Measurements from ENCODE around the gene MRPL36.

MRPL36 gene

DNA sequence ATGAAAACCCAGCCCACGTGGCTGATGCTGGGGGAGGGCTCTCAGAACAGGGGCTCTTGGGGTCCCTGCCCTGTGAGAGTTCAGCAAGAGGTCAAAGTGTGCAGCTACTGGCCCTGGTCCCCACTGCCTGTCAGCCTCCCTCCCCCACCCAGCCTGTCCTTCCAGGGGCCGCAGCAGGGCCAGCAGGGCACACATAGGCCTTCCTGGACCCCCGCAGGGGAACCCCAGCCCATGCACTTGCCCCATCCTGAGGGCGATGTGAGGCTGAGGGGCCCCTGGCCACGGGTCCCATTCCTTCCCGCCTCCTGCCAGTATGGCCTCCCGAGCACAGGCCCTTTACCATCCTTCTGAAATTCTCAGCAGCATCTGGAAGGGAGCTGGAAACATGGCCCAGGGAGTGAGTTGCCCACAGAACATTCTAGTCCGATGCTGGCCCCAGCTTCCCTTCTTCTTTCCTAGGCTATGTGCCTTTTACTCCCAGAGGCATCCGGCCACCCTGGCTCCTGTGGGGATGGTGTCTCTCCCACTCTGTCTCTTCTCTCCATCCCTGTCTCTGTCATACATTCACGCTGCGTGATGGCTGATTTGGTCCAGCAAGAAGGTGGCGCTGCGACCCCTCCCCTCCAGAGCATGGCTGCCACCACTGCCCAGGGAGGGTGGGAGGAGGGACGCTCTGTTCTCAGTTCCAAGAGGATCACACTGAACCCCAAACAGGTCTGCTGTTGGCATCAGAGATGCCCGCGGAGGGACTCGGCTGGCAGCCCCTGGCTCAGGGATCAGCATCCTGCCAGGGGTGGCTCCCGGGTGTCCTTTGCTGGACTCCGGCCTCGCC lies 19.6 kb downstream of the MRPL36 start:
- no peak for DNase-seq

DNA sequence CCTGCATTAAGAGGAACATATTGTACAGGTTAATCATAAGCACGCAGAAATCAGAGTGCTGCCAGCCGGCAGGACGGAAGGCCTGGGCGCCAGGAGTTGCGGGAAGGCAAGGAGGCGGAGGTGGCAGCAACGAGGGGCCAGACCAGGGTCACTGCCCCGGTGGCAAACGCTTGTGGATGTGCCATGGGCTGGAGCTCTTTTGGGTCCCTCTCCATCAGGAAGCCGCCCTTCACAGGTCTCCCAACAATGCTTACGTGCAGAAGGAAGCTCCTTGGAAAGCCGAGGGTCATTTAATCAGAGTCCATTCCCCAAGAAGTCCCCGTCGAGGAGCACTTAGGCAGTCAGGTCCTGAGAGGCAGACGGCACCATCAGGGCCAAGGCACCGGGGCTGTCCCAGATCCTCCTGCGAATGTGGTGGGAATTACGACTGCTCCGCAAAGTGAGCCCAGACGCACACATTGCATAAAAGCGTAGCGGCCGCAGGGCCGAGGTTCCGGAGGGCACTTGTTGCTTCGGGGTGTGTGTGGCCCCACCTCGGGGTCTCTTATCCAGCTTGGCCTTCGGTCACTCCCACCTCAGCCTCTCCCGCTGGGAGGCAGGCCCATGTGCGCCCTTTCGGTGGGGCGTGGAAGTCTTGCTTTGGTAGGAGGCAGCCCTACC lies 20.5 kb downstream of the MRPL36 start:
- no peak for DNase-seq

DNA sequence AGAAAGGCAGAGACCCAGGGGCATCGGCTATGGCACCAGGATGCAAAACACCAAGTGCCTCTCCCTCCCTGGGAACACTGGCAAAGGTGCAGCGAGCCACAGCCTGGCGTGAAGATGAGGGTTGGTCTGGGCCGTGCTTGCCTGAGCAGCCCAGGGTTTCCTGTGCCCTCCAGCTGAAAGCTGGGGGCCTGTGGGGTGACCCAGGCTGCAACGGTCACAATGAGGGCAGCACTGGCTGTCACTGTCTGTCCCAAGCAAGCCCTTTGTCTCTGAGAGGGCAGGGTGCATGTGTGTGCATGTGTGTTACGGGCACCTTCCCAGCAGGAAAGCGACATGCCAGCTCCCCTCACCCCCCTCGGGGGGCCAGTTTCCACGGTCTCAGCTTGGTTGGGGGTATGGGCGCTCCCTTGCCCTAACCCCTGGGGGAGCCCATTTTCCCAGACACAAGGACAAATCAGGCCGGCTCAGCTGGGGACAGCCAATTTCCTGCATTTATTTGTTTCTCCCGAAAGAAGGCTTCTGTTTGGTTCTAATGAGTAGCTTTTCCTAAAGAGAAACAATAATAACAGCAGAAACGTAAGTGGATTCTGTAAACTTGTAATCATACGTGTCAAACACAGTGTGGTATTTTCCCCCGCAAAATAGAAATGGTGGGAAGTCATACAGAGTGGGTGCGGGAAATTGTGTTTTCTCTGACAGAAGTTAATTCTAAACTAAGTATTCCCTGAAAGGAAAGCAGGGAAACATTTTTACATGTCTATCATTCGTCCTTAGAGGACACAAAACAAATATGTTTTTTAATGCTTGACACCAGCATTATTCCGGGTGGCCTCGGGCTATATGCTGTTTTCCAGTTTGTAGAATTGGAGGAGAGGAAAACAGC lies 21.3 kb downstream of the MRPL36 start:
- DNase-seq: no peak

GRCh38 chr5:1777281-1778137 lies 22.1 kb downstream of the MRPL36 start:
- no peak for DNase-seq

GRCh38 chr5:1776831-1777230 lies 22.8 kb downstream of the MRPL36 start:
- no peak for DNase-seq

DNA sequence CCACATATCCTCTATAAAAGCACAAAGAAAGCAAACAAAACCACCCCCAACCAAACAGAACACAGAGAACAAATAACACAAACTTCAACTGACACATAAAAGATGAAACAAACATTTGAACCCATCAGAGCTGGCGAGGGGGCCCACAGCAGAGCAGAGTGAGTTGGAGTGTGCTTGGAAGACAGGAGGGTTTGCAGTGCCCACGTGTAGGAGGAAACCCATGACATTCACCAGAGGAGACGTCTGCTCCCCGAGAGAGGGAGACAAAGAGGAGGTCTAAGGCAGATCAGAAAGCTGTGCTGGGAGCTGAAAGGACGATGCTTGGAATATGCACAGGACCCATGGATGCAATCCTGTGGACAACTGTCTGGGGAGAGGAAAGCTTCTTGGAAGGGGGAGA lies 27.0 kb downstream of the MRPL36 start:
- DNase-seq: no peak

GRCh38 chr5:1771149-1772065 lies 28.2 kb downstream of the MRPL36 start:
- no peak for DNase-seq

DNA sequence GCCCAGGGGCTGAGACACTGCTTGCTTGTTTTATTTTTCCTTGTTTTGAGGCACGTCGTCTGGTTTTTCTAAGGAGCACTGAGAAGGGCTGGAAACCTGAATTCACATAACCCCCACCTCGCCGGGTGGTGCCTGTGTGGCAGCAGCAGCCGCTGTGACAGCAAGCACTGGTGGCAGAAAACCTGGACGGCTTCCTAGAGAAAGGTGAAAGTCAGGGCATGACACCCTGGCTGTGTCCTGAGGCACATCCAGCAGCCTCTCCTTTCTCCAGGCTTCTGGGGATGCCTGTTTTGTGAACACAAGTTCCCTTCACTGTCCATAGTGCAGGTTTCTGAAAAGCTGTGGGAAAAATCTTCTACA lies 29.2 kb downstream of the MRPL36 start:
- DNase-seq: no peak

- DNase-seq: no peak
Measured at GRCh38 chr5:1769752-1770442, 29.7 kb downstream of the MRPL36 start.

DNA sequence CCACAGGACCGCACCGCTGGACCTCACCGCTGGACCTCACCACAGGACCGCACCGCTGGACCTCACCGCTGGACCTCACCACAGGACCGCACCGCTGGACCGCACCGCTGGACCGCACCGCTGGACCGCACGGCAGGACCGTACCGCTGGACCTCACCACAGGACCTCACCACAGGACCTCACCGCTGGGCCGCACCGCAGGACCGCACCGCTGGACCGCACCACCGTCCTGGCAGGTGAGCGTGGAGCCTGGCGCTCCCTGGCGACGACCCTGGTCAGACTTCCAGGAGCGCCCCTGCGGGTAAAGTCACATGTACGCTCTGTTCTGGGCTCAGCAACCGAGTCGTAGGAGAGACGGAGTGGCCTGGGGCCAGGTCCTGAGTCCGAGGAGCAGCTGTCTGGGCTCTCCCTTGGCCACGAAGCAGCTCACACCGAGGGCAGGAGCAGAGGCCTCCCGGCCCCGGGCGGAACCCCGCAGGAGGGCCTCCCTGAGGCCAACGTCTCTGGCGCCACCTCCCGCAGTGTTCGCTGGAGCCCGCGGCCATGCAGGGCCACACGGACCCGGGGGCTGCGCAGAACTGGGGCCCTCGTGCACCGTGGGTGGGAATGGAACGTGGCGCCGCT lies 30.5 kb downstream of the MRPL36 start:
- no peak for DNase-seq

DNA sequence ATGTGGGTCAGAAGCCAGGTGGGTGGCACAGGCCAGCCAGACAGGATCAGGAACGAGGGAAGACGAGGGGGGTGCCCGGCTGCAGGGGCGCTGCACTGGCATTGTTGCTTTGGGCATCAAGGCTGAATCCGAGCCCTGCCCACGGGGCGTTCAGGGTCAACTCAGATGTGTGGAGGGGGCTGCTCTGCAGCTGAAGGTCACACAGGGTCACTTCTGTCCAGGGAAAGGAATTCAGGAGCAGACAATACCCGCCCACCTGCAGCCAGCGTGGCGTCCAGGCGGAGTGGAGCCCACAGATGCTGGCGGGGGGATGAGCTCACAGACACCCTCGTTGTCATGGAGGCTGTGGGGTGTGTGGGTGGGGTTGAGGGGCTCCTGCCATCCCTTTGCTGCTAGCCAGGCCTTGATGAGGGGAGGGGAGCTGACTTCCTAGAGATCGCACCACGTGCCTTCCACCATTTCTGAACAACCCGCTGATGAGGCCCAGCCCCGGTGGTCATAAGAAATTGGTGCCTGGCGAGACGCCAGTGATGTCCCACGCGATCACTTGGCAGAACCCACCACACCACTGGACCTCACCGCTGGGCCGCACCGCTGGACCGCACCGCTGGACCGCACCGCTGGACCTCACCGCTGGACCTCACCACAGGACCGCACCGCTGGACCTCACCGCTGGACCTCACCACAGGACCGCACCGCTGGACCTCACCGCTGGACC lies 31.2 kb downstream of the MRPL36 start:
- no peak for DNase-seq

DNA sequence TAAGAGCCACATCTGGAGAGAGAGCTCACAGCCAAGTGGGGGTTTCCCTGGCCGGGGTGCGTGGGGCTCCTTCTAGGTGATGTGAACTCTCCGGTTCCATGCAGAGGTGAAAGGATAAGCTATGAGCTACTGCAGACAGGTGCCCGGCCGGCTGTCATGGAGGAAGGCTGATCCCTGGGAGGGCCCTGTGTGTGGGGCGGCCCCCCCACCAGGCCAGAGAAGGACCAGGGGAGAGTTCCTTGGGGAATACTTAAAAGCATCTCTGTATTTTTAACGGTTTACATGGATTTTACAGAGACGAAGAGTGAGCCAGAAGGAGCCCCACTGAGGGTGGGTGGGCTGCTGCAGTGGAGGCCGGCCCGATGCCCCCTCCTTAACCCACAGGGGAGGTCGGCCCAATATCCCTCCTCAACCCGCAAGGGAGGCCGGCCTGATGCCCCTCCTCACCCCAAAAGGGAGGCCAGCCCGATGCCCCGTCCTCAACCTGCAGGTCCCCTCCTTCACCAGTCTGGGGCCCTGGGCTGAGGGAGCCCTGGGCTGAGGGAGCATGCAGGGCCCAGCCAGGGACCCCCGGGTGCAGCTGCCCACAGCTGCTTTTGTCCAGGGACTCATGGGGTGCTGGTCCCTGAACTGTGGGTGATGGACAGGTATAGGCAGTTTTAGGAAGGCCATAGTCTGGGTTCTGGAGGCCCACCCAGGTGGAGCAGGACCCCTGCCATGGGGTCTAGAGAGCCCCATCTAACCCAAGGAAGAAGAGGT lies 31.9 kb downstream of the MRPL36 start:
- no peak for DNase-seq

DNA sequence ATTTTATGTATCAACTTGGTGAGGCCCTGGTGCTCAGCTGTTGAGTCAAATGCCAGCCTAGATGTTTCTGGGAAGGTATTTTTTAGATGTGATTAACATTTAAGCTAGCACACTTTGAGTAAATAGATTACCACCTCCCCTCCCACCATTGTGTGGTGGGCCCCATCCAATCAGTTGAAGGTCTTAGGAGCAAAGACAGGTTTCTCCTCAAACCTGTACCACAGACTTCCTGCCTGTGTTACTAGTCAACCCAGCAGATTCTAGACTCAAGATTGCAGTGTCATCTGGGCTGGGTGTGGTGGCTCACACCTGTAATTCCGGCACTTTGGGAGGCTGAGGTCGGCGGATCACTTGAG lies 33.8 kb downstream of the MRPL36 start:
- DNase-seq: no peak

DNA sequence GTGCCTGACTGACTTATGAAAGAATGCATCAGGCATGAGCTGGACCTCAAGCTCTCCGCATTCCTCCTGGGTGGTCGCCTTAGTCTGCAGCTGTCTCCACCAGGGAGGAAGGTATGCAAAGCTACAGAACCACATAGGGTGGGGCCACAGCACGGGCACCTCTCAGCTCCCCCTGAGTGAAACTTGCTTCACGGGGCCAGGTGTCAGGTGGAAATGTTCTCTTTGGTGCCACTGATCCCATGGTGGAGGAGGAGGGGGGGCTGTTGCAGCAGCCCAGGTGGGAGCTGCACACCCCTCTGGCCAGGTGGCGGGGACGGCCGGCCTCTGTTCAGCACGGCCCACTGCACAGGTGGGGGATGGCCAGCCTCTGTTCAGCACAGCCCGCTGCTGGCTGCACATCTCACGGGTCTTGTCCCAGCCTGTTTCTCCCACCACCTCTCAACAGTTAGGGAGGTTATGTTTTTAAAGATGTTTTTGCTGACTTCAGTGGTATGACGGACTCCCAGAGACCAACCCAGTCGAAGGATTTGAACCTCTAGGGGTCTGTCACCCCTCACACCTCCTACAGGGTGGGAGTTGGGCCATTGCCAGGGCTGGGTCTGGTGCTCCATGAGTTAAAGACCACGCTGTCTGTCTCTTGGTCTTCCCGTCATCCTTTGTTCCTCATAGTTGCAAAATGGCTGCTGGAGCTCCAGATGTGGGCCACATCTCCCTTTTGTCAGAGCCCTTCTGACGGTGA lies 34.3 kb downstream of the MRPL36 start:
- no peak for DNase-seq

- no peak for DNase-seq
Measured at GRCh38 chr5:1764606-1764960, 35.1 kb downstream of the MRPL36 start.

- DNase-seq: no peak
Measured at GRCh38 chr5:1763960-1764605, 35.6 kb downstream of the MRPL36 start.

DNA sequence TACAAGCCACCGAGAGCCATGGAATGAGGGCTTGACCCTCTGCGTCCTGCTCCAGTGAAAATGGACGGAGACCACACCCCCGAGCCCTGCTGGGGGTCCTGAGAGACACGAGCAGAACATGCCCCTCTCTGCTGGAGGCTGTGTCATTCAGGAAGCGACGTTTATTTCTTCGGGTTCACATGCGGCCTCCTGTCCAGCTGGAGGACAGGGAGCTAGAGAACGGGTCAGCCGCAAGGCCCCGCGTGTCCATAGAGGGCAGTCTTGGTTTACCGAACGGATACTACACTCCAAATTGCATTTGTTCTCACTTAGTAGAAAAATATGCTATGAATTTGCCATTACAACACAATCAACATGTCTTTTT lies 36.1 kb downstream of the MRPL36 start:
- DNase-seq: peak in 1 of 2 donors; percentile 46

Measured in CD4-positive, alpha-beta T cell treated with Interferon alpha-2 for 1 hour (primary cell).